SK-N-SH (cell line): ENCODE results near the gene EXOC6B.

ENCODE experiments used
- EP300 ChIP-seq, 2 experiments: IDR thresholded peaks; 2 replicates each; pipeline versions ENCODE4 v1.4.0 to v1.6.1; 2012; ENCODE audit warnings: borderline replicate concordance in 1 of 2, low read depth in 1 of 2, low read length in 1 of 2
- YY1 ChIP-seq: IDR thresholded peaks from 2 replicates; pipeline ENCODE4 v1.4.0; 2012; ENCODE audit warnings: low read depth, mild to moderate bottlenecking
- TF ChIP-seq, protein P1 (sequence below): fragments of 200-600 bp; sonication (generic); IDR thresholded peaks from 2 replicates; pipeline ENCODE4 v1.6.1; 2017; ENCODE audit warnings: antibody characterized with exemption, mild to moderate bottlenecking, moderate library complexity
- TF ChIP-seq, protein P2 (sequence below): IDR thresholded peaks from 2 replicates; pipeline ENCODE4 v1.6.1; 2012; ENCODE audit warnings: mild to moderate bottlenecking, low read depth, low read length, moderate library complexity

DNA sequence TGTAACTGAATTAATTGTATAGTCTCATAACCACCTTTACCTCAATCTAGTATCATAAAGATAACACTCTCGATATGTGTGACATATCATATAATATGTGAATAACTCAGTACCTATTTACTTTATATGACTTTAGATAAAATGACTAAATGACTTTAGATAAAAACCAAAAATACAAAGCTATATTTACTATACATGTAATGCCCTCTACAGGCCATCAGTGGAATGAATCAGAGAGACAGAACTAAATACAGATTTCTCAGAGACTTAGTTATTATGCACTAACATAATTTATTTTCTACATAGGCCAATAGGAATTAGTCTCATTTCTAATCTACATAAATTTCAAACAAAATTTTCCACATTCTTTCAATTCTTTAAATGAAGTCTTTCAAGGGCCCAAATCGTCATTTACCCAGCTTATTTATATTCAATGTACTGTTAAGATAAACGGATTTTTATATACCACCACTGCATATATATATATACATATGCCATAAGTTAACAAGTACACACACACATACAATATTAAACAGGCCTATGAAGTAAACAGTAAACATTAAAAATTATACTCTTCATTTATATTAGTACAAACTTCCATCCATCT, 219.9 kb downstream of the EXOC6B start:
- TF ChIP-seq, protein P1, sequence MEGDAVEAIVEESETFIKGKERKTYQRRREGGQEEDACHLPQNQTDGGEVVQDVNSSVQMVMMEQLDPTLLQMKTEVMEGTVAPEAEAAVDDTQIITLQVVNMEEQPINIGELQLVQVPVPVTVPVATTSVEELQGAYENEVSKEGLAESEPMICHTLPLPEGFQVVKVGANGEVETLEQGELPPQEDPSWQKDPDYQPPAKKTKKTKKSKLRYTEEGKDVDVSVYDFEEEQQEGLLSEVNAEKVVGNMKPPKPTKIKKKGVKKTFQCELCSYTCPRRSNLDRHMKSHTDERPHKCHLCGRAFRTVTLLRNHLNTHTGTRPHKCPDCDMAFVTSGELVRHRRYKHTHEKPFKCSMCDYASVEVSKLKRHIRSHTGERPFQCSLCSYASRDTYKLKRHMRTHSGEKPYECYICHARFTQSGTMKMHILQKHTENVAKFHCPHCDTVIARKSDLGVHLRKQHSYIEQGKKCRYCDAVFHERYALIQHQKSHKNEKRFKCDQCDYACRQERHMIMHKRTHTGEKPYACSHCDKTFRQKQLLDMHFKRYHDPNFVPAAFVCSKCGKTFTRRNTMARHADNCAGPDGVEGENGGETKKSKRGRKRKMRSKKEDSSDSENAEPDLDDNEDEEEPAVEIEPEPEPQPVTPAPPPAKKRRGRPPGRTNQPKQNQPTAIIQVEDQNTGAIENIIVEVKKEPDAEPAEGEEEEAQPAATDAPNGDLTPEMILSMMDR: peak; percentile 85
- TF ChIP-seq, protein P2, sequence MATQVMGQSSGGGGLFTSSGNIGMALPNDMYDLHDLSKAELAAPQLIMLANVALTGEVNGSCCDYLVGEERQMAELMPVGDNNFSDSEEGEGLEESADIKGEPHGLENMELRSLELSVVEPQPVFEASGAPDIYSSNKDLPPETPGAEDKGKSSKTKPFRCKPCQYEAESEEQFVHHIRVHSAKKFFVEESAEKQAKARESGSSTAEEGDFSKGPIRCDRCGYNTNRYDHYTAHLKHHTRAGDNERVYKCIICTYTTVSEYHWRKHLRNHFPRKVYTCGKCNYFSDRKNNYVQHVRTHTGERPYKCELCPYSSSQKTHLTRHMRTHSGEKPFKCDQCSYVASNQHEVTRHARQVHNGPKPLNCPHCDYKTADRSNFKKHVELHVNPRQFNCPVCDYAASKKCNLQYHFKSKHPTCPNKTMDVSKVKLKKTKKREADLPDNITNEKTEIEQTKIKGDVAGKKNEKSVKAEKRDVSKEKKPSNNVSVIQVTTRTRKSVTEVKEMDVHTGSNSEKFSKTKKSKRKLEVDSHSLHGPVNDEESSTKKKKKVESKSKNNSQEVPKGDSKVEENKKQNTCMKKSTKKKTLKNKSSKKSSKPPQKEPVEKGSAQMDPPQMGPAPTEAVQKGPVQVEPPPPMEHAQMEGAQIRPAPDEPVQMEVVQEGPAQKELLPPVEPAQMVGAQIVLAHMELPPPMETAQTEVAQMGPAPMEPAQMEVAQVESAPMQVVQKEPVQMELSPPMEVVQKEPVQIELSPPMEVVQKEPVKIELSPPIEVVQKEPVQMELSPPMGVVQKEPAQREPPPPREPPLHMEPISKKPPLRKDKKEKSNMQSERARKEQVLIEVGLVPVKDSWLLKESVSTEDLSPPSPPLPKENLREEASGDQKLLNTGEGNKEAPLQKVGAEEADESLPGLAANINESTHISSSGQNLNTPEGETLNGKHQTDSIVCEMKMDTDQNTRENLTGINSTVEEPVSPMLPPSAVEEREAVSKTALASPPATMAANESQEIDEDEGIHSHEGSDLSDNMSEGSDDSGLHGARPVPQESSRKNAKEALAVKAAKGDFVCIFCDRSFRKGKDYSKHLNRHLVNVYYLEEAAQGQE: no peak
- TF ChIP-seq EP300 (IDR thresholded peaks at IDR 0.05; ENCODE audit: borderline replicate concordance in 1 of 2, low read depth in 1 of 2, low read length in 1 of 2) (no peak), YY1 (no peak)
